ENCODE data around the gene ELOVL6.

GRCh38 chr4:110183643-110184042, 14.8 kb downstream of the ELOVL6 start:
- TF ChIP-seq POLR2A (IDR thresholded peaks at IDR 0.05), result no peak
- no peak for TF ChIP-seq CTCF (IDR thresholded peaks at IDR 0.05)
